IPS-20b (cell line): ENCODE data around the gene ANAPC16.
"Not testable (repeated sequence)": the region's sequence is repeated elsewhere in the genome, so short reads cannot be mapped to it uniquely, and the experiment has no call there.

Experiments used
- H3K27ac ChIP-seq: one replicate; pipeline ENCODE4 v1.5.1; 2013; ENCODE audit warnings: low read length
- H3K27me3 ChIP-seq: 2 replicates; pipeline ENCODE4 v1.6.1; 2013; ENCODE audit warnings: mild to moderate bottlenecking, low read length, inconsistent platforms; ENCODE audit not compliant: insufficient read depth
- H3K36me3 ChIP-seq: 2 replicates; pipeline ENCODE4 v1.6.1; 2013; ENCODE audit warnings: low read depth, mild to moderate bottlenecking, inconsistent platforms, low read length, moderate library complexity; ENCODE audit not compliant: insufficient read depth
- H3K4me1 ChIP-seq: 2 replicates; pipeline ENCODE4 v1.6.1; 2013; ENCODE audit warnings: mild to moderate bottlenecking, control low read depth, inconsistent platforms, low read length, moderate library complexity; ENCODE audit not compliant: insufficient read depth
- H3K4me3 ChIP-seq: 2 replicates; pipeline ENCODE4 v1.5.1; 2013; ENCODE audit warnings: mild to moderate bottlenecking, low read length, inconsistent platforms
- H3K9ac ChIP-seq: 2 replicates; pipeline ENCODE4 v1.6.1; 2013; ENCODE audit warnings: low read depth, mild to moderate bottlenecking, inconsistent platforms, low read length, moderate library complexity
- H3K9me3 ChIP-seq: 2 replicates; pipeline ENCODE4 v1.6.1; 2013; ENCODE audit warnings: mild to moderate bottlenecking, low read depth, low read length, inconsistent platforms; ENCODE audit not compliant: insufficient read depth

The ANAPC16 gene

GRCh38 chr10:72248468-72249151 is 32.8 kb downstream of the ANAPC16 start:
- no peaks in the 10 kb centered on the region for H3K27me3 ChIP-seq
- H3K9me3 ChIP-seq: no peaks in the 10 kb centered on the region
- peak overlapping the region; percentile 49 for H3K4me3 ChIP-seq
- H3K9ac ChIP-seq: peak overlapping the region; percentile 70; the same call in 1 of the 2 replicates
- no peaks in the 10 kb centered on the region for H3K36me3 ChIP-seq
- no peak overlapping the region for H3K27ac ChIP-seq
- H3K4me1 ChIP-seq: peaks cover 10% of the 10 kb centered on the region; the same call in 1 of the 2 replicates

GRCh38 chr10:72249176-72249862 is 33.5 kb downstream of the ANAPC16 start:
- H3K27ac ChIP-seq, H3K9ac ChIP-seq, H3K9me3 ChIP-seq, H3K36me3 ChIP-seq, H3K27me3 ChIP-seq, H3K4me1 ChIP-seq, H3K4me3 ChIP-seq: not testable (repeated sequence)

GRCh38 chr10:72250666-72251065 is 34.9 kb downstream of the ANAPC16 start:
- Histone ChIP-seq H3K4me1 (peaks cover 19% of the 10 kb centered on the region; the same call in 1 of the 2 replicates), H3K27me3 (no peaks in the 10 kb centered on the region), H3K9me3 (no peaks in the 10 kb centered on the region), H3K27ac (no peak overlapping the region), H3K4me3 (no peak overlapping the region), H3K36me3 (no peaks in the 10 kb centered on the region), H3K9ac (no peak overlapping the region)

GRCh38 chr10:72251635-72252034 is 35.8 kb downstream of the ANAPC16 start:
- Histone ChIP-seq H3K4me3 (no peak overlapping the region), H3K27me3 (no peaks in the 10 kb centered on the region), H3K36me3 (no peaks in the 10 kb centered on the region), H3K9ac (no peak overlapping the region), H3K9me3 (no peaks in the 10 kb centered on the region), H3K4me1 (peaks cover 19% of the 10 kb centered on the region; the same call in 1 of the 2 replicates), H3K27ac (no peak overlapping the region)

- H3K27me3 ChIP-seq: no peaks in the 10 kb centered on the region
- H3K4me1 ChIP-seq: peaks cover 17% of the 10 kb centered on the region; the same call in 1 of the 2 replicates
- H3K9ac ChIP-seq: no peak overlapping the region
- H3K4me3 ChIP-seq: no peak overlapping the region
- H3K27ac ChIP-seq: no peak overlapping the region
- no peaks in the 10 kb centered on the region for H3K9me3 ChIP-seq
- no peaks in the 10 kb centered on the region for H3K36me3 ChIP-seq
Observed at GRCh38 chr10:72252972-72253371, 37.2 kb downstream of the ANAPC16 start.

GRCh38 chr10:72253578-72253977 is 37.8 kb downstream of the ANAPC16 start:
- H3K4me1 ChIP-seq: peaks cover 12% of the 10 kb centered on the region; the same call in 1 of the 2 replicates
- H3K9ac ChIP-seq: no peak overlapping the region
- no peak overlapping the region for H3K27ac ChIP-seq

GRCh38 chr10:72254813-72255568 is 39.2 kb downstream of the ANAPC16 start:
- peaks cover 18% of the 10 kb centered on the region for H3K4me1 ChIP-seq
- no peaks in the 10 kb centered on the region for H3K36me3 ChIP-seq
- no peak overlapping the region; the same call in 1 of the 2 replicates for H3K4me3 ChIP-seq
- peak overlapping the region; percentile 36 for H3K27ac ChIP-seq
- H3K27me3 ChIP-seq: no peaks in the 10 kb centered on the region
- H3K9ac ChIP-seq: peak overlapping the region; percentile 77; the same call in 1 of the 2 replicates
- no peaks in the 10 kb centered on the region for H3K9me3 ChIP-seq

More at GRCh38 chr10:72253578-72253977, 37.8 kb downstream of the ANAPC16 start:
- no peaks in the 10 kb centered on the region for H3K27me3 ChIP-seq
- no peaks in the 10 kb centered on the region for H3K9me3 ChIP-seq
- H3K4me3 ChIP-seq: no peak overlapping the region
- no peaks in the 10 kb centered on the region for H3K36me3 ChIP-seq

- no peaks in the 10 kb centered on the region for H3K36me3 ChIP-seq
- H3K27ac ChIP-seq: no peak overlapping the region
- no peak overlapping the region for H3K9ac ChIP-seq
- H3K4me1 ChIP-seq: peaks cover 23% of the 10 kb centered on the region
- no peak overlapping the region for H3K4me3 ChIP-seq
- H3K9me3 ChIP-seq: no peaks in the 10 kb centered on the region
- H3K27me3 ChIP-seq: no peaks in the 10 kb centered on the region
Observed at GRCh38 chr10:72255977-72256729, 40.3 kb downstream of the ANAPC16 start.

- H3K9me3 ChIP-seq: no peaks in the 10 kb centered on the region
- H3K27ac ChIP-seq: no peak overlapping the region
- H3K4me3 ChIP-seq: no peak overlapping the region
- H3K4me1 ChIP-seq: peaks cover 30% of the 10 kb centered on the region
- no peaks in the 10 kb centered on the region for H3K36me3 ChIP-seq
- H3K9ac ChIP-seq: no peak overlapping the region
- no peaks in the 10 kb centered on the region for H3K27me3 ChIP-seq
Observed at GRCh38 chr10:72257051-72257892, 41.5 kb downstream of the ANAPC16 start.

GRCh38 chr10:72258617-72259016 is 42.8 kb downstream of the ANAPC16 start:
- H3K4me1 ChIP-seq: peaks cover 30% of the 10 kb centered on the region
- H3K9ac ChIP-seq: no peak overlapping the region
- no peaks in the 10 kb centered on the region for H3K36me3 ChIP-seq
- H3K9me3 ChIP-seq: no peaks in the 10 kb centered on the region
- H3K27me3 ChIP-seq: no peaks in the 10 kb centered on the region
- no peak overlapping the region for H3K27ac ChIP-seq
- H3K4me3 ChIP-seq: no peak overlapping the region
